Nephron (organoid): ENCODE data around the gene SLC7A6.

Experiments used
- H3K27ac Mint-ChIP-seq, 3 experiments: 2 replicates each; pipeline ENCODE4 v1.8.0; 2020; ENCODE audit warnings: mixed read lengths in 3 of 3, mild to moderate bottlenecking in 2 of 3, moderate library complexity in 1 of 3
- H3K27me3 Mint-ChIP-seq: 2 replicates; pipeline ENCODE4 v1.8.0; 2021; ENCODE audit warnings: low read depth, mild to moderate bottlenecking, moderate library complexity, mixed read lengths
- H3K36me3 Mint-ChIP-seq: 2 replicates; pipeline ENCODE4 v1.8.0; 2020; ENCODE audit warnings: low read depth, mixed read lengths
- H3K4me1 Mint-ChIP-seq: 2 replicates; pipeline ENCODE4 v1.8.0; 2020; ENCODE audit warnings: mixed read lengths
- H3K4me3 Mint-ChIP-seq, 3 experiments: 2 replicates each; pipeline ENCODE4 v1.8.0; 2020; ENCODE audit warnings: mild to moderate bottlenecking in 3 of 3, mixed read lengths in 3 of 3, moderate library complexity in 2 of 3
- H3K9me3 Mint-ChIP-seq: 2 replicates; pipeline ENCODE4 v1.8.0; 2020; ENCODE audit warnings: mixed read lengths
- CTCF ChIP-seq, 3 experiments: fragments of 200-600 bp; sonication (generic); IDR thresholded peaks; one replicate each; pipeline ENCODE4 v1.5.0; 2021; ENCODE audit warnings: antibody characterized with exemption in 3 of 3; ENCODE audit not compliant: unreplicated experiment in 3 of 3

The SLC7A6 gene

GRCh38 chr16:68310774-68311511 is 46.6 kb downstream of the SLC7A6 start, which contains the start of the genes PRMT7 and SLC7A6OS:
PRMT7 (plus strand) TSS chr16:68311019; CDS start chr16:68315980, 4,961 bp downstream.
SLC7A6OS (minus strand) TSS chr16:68310946; CDS start chr16:68310926, 20 bp downstream.
- Mint-ChIP-seq H3K27ac (peak within 1 kb of the TSS; percentile 85 to 98 (median 94)), H3K9me3 (no peaks in the 10 kb centered on the region), H3K4me3 (peak within 1 kb of the TSS; percentile 96 to 100 (median 96)), H3K36me3 (peaks cover 28% of the 10 kb centered on the region), H3K4me1 (peaks cover 31% of the 10 kb centered on the region), H3K27me3 (no peaks in the 10 kb centered on the region)
- TF ChIP-seq CTCF (IDR thresholded peaks at IDR 0.05; ENCODE audit: unreplicated experiment in 3 of 3), result peak in 1 of 3 experiments; percentile 28

DNA sequence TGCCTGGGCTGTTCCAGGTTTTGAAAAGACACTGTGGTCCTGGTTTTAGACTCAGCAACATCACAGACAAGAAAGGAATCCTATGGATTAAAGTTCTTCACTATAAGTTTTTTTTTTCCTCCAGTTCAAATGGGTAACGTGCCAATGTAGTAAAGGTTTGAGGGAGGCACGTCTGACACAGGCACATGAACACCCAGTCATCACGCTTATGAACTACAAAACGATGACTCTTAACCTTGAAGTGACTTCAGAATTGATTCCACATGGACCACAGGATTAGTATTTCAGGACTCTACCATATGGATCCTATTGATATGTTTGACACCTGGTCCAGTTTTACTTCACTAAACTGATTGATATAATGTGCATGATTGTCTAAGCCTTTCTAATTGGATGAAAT is 48.8 kb downstream of the SLC7A6 start:
- no peak overlapping the region for H3K27ac Mint-ChIP-seq
- H3K9me3 Mint-ChIP-seq, result no peaks in the 10 kb centered on the region
- TF ChIP-seq CTCF (IDR thresholded peaks at IDR 0.05; ENCODE audit: unreplicated experiment in 3 of 3), result no peak
- H3K36me3 Mint-ChIP-seq, result peaks cover 28% of the 10 kb centered on the region
- H3K4me3 Mint-ChIP-seq, result peak overlapping the region in 2 of 3 experiments; percentile 74 to 78
- H3K4me1 Mint-ChIP-seq, result peaks cover 31% of the 10 kb centered on the region
- no peaks in the 10 kb centered on the region for H3K27me3 Mint-ChIP-seq

- H3K4me1 Mint-ChIP-seq, result no peaks in the 10 kb centered on the region
- H3K27me3 Mint-ChIP-seq, result no peaks in the 10 kb centered on the region
- peaks cover 46% of the 10 kb centered on the region for H3K36me3 Mint-ChIP-seq
- no peak overlapping the region for H3K27ac Mint-ChIP-seq
- no peaks in the 10 kb centered on the region for H3K9me3 Mint-ChIP-seq
- TF ChIP-seq CTCF (IDR thresholded peaks at IDR 0.05; ENCODE audit: unreplicated experiment in 3 of 3), result no peak
- no peak overlapping the region for H3K4me3 Mint-ChIP-seq
These were observed 55.0 kb downstream of the SLC7A6 start for GRCh38 chr16:68319185-68319908.

- Mint-ChIP-seq H3K4me1 (peaks cover 9% of the 10 kb centered on the region), H3K4me3 (no peak overlapping the region), H3K27ac (no peak overlapping the region), H3K27me3 (no peaks in the 10 kb centered on the region), H3K36me3 (peaks cover 29% of the 10 kb centered on the region), H3K9me3 (no peaks in the 10 kb centered on the region)
- TF ChIP-seq CTCF (IDR thresholded peaks at IDR 0.05; ENCODE audit: unreplicated experiment in 3 of 3), result no peak
These were observed 60.0 kb downstream of the SLC7A6 start for GRCh38 chr16:68324336-68324735.

- no peak for TF ChIP-seq CTCF (IDR thresholded peaks at IDR 0.05; ENCODE audit: unreplicated experiment in 3 of 3)
- Mint-ChIP-seq H3K36me3 (peaks cover 25% of the 10 kb centered on the region), H3K4me3 (no peak overlapping the region), H3K4me1 (peaks cover 9% of the 10 kb centered on the region), H3K27me3 (no peaks in the 10 kb centered on the region), H3K9me3 (no peaks in the 10 kb centered on the region), H3K27ac (no peak overlapping the region)
These were observed 60.5 kb downstream of the SLC7A6 start for GRCh38 chr16:68324780-68325357.
